Activated T-cell treated with anti-CD3 and anti-CD28 coated beads for 4 hours (primary cell): ENCODE data around the gene ATP9A.
"Not testable (repeated sequence)": the region's sequence is repeated elsewhere in the genome, so short reads cannot be mapped to it uniquely, and the experiment has no call there.

Experiments
- DNase-seq: peaks from one replicate; pipeline ENCODE4 v3.0.0-alpha.2; 2020

ATP9A gene

GRCh38 chr20:51725584-51726176, 42.5 kb downstream of the ATP9A start:
- no peak for DNase-seq

GRCh38 chr20:51723026-51723425, 45.2 kb downstream of the ATP9A start:
- not testable (repeated sequence) for DNase-seq

- not testable (repeated sequence) for DNase-seq
These were observed 45.9 kb downstream of the ATP9A start for GRCh38 chr20:51722246-51722645.

GRCh38 chr20:51720854-51721253, 47.3 kb downstream of the ATP9A start:
- no peak for DNase-seq

DNA sequence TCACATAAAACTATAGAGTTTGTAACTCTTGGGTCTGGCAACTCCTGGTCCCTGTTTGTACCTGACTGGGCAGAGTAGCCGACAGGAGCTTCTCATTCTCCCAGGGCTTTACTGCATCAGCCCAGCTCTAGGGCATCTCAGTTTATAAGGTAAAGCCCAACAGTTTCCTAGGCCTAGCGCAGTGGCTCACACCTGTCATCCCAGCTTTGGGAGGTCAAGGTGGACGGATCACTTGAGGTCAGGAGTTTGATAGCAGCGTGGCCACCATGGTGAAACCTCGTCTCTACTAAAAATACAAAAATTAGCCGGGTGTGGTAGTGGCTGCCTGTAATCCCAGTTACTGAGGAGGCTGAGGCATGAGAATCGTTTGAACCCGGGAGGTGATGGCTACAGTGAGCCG, 47.8 kb downstream of the ATP9A start:
- no peak for DNase-seq

DNA sequence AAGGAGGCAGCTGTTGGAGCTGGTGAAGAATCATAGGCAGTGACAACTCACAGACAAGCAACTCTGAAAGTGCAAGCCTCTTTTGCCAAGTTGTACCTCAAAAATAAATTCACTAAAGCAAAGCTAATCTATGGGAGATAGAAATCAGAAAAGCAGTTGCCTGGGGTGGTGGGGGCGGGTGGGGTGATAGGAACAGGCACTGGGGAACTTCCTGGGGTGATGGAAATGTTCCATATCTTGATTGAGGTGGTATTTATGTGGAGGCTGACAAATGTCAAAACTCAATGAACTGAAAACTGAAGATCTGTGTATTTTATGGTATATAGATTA, 52.4 kb downstream of the ATP9A start:
- no peak for DNase-seq

- no peak for DNase-seq
These were observed 52.9 kb downstream of the ATP9A start for GRCh38 chr20:51715163-51715855.

- no peak for DNase-seq
These were observed 55.0 kb downstream of the ATP9A start for GRCh38 chr20:51713213-51713598.

DNA sequence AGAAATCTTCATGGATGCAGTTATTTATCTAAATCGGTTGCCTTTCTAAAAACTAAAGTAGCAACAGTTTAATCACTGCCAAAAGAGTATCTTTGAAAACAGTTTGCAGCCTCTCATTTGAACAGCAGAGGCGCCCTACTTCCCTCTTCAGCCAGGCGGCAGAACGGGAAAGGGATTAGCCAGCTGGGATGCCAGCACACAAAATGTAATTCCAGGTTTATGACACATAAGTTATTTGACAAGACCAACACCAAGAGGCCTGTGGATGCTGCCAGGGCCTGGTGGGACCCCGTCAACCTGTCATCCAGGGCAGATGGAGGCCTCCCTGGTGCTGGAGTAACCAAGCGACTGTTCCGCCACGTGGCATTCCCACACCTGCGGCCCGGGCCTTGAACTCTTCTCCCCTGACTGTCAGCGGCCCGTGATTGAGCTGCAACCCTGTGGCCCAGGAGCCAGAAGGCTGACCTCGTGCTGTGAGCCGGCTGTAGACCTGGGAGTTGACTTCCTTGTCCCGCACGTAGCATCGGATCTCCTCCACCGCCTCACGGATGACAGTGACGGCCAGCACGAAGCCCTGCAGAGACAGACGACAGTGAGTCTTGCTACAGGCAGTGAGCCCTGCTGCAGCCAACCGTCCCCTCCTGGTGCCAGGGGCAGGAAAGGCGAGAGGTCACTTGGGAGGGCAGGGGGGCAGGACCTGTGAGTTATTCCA, 55.5 kb downstream of the ATP9A start:
- no peak for DNase-seq

DNA sequence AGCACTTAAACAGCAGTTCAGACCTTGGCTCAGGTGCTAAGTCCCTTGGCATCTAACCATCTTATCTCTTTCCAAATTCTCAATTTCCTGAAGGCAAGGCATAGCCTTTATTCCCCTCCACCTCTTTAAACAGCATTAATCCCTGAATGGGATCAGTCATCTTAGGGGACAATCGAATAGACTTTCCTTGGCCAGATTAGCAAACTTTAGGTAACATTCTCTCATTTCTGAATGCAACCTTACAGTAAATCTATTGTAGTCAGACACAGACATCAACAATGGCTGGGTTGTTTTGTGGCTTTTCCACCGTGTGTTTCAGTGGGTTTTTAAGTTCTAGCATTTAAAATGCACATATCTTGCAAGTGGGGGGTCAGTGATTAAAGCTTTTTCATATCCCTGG, 56.8 kb downstream of the ATP9A start:
- no peak for DNase-seq

- DNase-seq, result no peak
These were observed 57.8 kb downstream of the ATP9A start for GRCh38 chr20:51710361-51710894.

DNA sequence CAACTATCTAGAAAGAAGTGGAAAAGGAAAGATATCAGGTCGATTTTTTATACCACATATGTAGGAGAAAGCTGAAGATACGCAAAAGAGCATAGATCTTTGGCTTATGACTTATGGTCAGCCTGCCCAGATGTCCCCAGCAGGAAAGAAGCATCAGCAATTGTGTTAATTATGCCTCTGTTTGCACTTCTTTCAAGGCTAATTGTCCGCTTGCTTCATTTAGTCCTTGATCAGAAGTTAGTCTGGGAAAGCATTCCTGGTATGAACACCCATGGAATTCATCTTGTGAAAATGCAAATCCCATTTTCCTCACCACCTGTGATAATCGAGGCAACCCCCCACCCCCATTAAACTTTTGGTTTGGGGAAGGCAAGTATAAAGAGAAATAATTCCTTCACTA, 62.8 kb downstream of the ATP9A start:
- no peak for DNase-seq

- no peak for DNase-seq
These were observed 64.5 kb downstream of the ATP9A start for GRCh38 chr20:51703400-51704287.

- DNase-seq, result no peak
These were observed 65.6 kb downstream of the ATP9A start for GRCh38 chr20:51702556-51702955.

- no peak for DNase-seq
These were observed 67.3 kb downstream of the ATP9A start for GRCh38 chr20:51700809-51701285.

GRCh38 chr20:51698252-51698651, 69.9 kb downstream of the ATP9A start:
- no peak for DNase-seq

DNA sequence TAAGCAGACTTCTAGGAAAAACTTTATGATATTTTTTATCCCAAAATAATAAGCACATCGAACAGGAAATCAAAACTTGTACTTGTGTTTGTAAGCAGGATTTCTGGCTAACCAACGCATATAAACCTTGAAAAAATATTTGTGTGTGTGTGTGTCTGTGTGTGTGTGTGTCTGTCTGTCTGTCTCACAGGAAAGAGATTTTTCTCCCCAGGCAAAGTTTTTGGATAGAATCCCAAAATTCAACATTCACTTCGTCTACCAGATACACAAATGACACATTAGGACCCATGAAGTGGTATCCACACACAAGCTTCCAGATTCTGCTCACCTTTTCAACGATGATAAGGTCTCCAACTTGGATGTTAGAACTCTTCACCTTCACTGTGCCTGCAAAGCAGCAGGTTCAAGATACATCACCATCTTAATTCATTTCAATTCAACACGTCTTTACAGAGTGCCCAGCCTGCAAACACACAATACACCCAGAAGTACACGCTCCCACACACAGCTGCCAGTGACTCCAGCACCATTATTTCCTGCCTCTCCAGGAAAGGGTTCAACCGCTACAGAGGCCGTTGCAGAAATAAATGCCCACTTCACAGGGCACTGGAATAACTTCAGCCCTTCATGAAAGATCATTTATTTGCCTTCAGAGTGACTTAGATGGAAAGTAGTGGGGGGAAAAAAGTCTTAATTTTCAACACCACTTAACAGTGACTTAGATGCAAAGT, 70.9 kb downstream of the ATP9A start:
- DNase-seq, result no peak

- no peak for DNase-seq
These were observed 71.7 kb downstream of the ATP9A start for GRCh38 chr20:51696304-51697071.

GRCh38 chr20:51695574-51696303, 72.5 kb downstream of the ATP9A start:
- DNase-seq, result no peak

DNA sequence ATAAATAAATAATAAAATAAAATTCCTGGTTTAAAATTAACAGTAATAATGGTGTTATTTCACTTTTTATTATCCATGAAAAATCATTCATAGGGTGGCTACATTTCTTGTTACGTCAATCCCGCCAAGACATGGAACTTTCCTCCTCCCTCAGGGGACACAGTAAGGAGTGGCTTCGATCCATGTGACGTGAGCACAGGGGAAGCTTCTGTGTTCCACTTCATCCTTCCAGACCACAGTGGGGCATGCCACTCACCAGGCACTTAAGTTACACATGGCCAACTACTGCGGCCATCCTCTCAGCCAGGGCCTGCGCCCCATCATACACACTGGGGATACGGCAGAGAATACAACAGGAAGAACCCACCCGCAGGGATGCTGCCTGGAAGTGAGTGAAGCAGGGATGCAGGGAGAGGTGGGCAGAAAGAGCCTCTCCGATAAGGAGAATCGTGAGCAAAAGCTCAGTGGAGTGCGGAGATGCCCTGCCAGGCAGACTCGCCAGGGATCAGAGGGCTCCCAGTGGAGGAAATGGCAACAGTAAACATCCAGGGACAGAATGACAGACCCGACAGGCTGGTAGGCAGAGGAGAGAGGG, 75.3 kb downstream of the ATP9A start:
- DNase-seq, result no peak
